DND-41 (cell line): ENCODE measurements around the gene RDH5.

Experiments used
- ATAC-seq: fragments of 200-7000 bp; cut with Tn5 transposase; 3 replicates; pipeline ENCODE4 v1.9.1; 2021; ENCODE audit warnings: low read depth; ENCODE audit not compliant: insufficient read depth
- DNase-seq: peaks from one replicate; pipeline ENCODE4 v3.0.0-alpha.2; 2020
- H2AFZ ChIP-seq: 2 replicates; pipeline ENCODE4 v1.6.0; 2012; ENCODE audit warnings: low read depth, low read length
- H3K27ac ChIP-seq: 2 replicates; pipeline ENCODE4 v1.5.1; 2012; ENCODE audit warnings: low read length, inconsistent platforms
- H3K27me3 ChIP-seq: fragments of 200-600 bp; sonication (generic); 2 replicates; pipeline ENCODE4 v1.6.0; 2012; ENCODE audit warnings: low read length, mild to moderate bottlenecking, inconsistent platforms; ENCODE audit not compliant: insufficient read depth, poor library complexity
- H3K36me3 ChIP-seq: 2 replicates; pipeline ENCODE4 v1.5.1; 2012; ENCODE audit warnings: low read length, inconsistent platforms; ENCODE audit not compliant: insufficient read depth
- H3K4me1 ChIP-seq: 2 replicates; pipeline ENCODE4 v1.5.1; 2012; ENCODE audit warnings: mild to moderate bottlenecking, low read length; ENCODE audit not compliant: insufficient read depth
- H3K4me2 ChIP-seq: 2 replicates; pipeline ENCODE4 v1.6.0; 2012; ENCODE audit warnings: mild to moderate bottlenecking, moderate library complexity, low read length, inconsistent platforms; ENCODE audit not compliant: insufficient read depth
- H3K4me3 ChIP-seq, 2 experiments: fragments of 200-600 bp in 1 of 2; shearing (Covaris generic) in 1 of 2; 2 replicates each; pipeline ENCODE4 v1.5.1; 2012 to 2016; ENCODE audit warnings: inconsistent platforms in 2 of 2, low read length in 2 of 2, mild to moderate bottlenecking in 2 of 2, low read depth in 1 of 2, moderate library complexity in 1 of 2
- H3K79me2 ChIP-seq: 2 replicates; pipeline ENCODE4 v1.6.0; 2012; ENCODE audit warnings: low read length, inconsistent platforms; ENCODE audit not compliant: insufficient read depth
- H3K9ac ChIP-seq: 2 replicates; pipeline ENCODE4 v1.6.0; 2012; ENCODE audit warnings: low read depth, mild to moderate bottlenecking, inconsistent platforms, low read length, moderate library complexity
- H3K9me3 ChIP-seq: 2 replicates; pipeline ENCODE4 v1.5.1; 2012; ENCODE audit warnings: low read length, moderate library complexity, mild to moderate bottlenecking, inconsistent platforms; ENCODE audit not compliant: insufficient read depth, severe bottlenecking
- H4K20me1 ChIP-seq: 2 replicates; pipeline ENCODE4 v1.6.0; 2012; ENCODE audit warnings: low read length; ENCODE audit not compliant: insufficient read depth
- EZH2 ChIP-seq: IDR thresholded peaks from 3 replicates; pipeline ENCODE4 v1.6.1; 2012; ENCODE audit warnings: borderline replicate concordance, low read depth, mild to moderate bottlenecking, moderate library complexity, low read length, inconsistent platforms; ENCODE audit not compliant: severe bottlenecking
- TF ChIP-seq, protein P1 (sequence below): IDR thresholded peaks from 2 replicates; pipeline ENCODE4 v1.5.1; 2012; ENCODE audit warnings: borderline replicate concordance, low read length, moderate library complexity, mild to moderate bottlenecking; ENCODE audit not compliant: poor library complexity, severe bottlenecking; ENCODE audit errors: extremely low read depth

RDH5 gene

DNA sequence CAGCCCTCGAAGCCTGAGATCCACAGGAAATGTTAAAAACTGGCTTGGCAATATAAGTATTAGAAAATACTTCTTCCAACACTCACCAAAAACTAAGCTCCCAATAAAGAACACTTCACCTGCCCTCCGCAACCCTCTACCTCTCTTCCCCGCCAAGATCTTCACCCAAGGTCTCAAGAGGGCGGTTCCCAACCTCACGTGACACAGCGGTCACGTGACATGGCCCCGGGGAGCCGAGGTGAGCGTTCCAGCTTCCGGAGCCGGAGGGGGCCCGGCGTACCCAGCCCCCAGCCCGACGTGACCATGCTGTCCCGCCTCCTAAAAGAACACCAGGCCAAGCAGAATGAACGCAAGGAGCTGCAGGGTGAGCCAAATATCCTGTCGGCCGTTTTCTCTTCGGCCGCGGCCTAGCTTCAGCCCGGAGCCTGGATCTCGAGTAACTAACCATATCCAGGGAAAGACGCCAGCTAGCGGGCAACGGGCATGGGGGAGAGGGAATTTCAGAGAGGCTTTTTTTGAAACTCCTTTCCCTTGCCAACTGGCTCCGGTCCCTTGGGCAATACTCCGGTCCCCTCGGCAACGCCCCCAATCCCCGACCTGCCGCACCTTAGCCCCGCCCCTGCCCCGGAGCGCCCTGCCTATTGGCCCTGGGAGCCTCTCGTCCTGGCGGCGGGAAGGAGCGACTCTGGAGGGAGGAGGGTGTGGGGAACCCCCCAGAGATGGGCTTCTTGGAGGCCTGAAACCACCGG lies 4.2 kb upstream of the RDH5 start, which contains the start of gene BLOC1S1:
Gene BLOC1S1 (plus strand): TSS at position 214 of the 749 bp plus-strand sequence. CDS start 6 bp downstream, at position 220.
- Histone ChIP-seq H3K27me3 (no peaks in the 10 kb centered on the region), H3K36me3 (peaks cover 26% of the 10 kb centered on the region), H3K27ac (peak within 1 kb of the TSS; percentile 79), H3K79me2 (peaks cover 24% of the 10 kb centered on the region), H3K4me2 (peak within 1 kb of the TSS; percentile 97), H3K9ac (peak within 1 kb of the TSS; percentile 70), H3K9me3 (no peaks in the 10 kb centered on the region), H4K20me1 (no peaks in the 10 kb centered on the region), H3K4me3 (peak within 1 kb of the TSS; percentile 40 to 70), H2AFZ (peak within 1 kb of the TSS; percentile 94), H3K4me1 (peaks cover 31% of the 10 kb centered on the region)
- TF ChIP-seq EZH2 = no peak
- DNase-seq (peak; percentile 94), ATAC-seq (peak; percentile 95)

DNA sequence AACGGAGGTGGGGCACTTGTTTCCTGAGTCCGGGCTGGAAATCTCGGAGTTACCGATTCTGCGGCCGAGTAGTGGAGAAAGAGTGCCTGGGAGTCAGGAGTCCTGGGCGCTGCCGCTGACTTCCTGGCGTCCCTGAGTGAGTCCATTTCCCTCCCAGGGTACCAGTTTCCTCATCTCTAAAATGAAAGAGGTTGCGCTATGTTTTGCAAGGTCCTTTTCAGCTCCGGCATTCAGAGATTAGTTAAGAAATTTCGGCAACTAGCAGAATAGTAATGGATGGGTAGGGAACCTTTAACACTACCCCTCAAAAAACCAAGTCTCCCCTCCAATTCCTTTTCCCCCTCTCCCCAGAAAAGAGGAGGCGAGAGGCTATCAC lies 3.6 kb upstream of the RDH5 start:
- TF ChIP-seq, protein P1, sequence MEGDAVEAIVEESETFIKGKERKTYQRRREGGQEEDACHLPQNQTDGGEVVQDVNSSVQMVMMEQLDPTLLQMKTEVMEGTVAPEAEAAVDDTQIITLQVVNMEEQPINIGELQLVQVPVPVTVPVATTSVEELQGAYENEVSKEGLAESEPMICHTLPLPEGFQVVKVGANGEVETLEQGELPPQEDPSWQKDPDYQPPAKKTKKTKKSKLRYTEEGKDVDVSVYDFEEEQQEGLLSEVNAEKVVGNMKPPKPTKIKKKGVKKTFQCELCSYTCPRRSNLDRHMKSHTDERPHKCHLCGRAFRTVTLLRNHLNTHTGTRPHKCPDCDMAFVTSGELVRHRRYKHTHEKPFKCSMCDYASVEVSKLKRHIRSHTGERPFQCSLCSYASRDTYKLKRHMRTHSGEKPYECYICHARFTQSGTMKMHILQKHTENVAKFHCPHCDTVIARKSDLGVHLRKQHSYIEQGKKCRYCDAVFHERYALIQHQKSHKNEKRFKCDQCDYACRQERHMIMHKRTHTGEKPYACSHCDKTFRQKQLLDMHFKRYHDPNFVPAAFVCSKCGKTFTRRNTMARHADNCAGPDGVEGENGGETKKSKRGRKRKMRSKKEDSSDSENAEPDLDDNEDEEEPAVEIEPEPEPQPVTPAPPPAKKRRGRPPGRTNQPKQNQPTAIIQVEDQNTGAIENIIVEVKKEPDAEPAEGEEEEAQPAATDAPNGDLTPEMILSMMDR = no peak
- peak overlapping the region; percentile 70 for H3K9ac ChIP-seq
- peak; percentile 55 for ATAC-seq

DNA sequence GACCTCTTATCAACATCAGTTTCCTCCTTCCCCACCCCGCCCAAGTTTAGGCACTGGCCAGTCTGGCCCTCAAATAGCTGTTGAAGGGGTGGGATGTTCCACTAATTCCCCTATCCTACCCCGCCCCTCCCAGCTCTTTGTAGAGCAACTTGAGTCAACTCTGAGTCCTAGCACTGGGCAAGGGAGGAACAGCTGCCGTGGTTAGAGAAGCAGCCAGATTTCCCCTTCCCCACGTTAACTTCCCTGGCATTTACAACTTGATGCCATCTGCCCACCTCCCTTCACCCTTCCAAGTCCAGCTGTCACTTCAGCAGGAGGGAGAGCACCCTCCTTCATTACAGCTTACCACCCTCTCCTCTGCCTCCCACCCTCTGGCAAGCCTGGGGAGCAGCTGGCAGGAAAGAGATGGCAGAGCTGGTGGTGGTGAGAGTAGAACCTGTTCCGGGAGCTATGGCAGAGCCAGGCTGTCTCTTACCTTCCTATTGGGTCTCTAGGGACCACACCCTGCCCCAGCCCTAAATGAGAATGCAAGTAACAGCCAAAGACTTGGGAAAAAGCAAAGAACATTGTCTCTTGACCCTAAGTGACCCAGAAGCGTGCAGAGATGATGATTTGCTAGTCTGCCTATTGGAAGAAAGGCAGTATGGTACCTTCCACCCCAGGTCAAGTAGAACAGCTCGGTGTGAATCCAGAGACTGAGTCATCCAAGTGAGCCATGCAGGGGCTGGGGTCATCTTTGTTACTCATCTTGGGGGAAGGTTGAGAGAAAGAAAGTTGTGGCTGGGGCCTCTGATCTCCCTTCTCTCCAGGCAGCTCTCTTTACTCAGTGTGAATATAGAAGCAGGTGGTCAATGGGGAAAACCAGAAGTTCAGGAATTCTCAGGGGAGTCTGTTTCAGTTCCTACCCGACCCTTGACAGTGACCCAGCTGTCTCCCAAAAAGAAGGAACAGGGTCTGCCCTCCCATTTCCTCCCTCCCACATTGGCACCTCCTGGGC lies 2.9 kb upstream of the RDH5 start:
- DNase-seq (no peak), ATAC-seq (no peak)
- peaks cover 24% of the 10 kb centered on the region for H3K79me2 ChIP-seq
- H3K4me1 ChIP-seq = peaks cover 31% of the 10 kb centered on the region
- H3K36me3 ChIP-seq = peaks cover 35% of the 10 kb centered on the region
- peak overlapping the region; percentile 40 to 70; a peak in 3 of 4 replicates for H3K4me3 ChIP-seq
- H3K27me3 ChIP-seq = no peaks in the 10 kb centered on the region
- H4K20me1 ChIP-seq = no peaks in the 10 kb centered on the region
- H3K9ac ChIP-seq = peak overlapping the region; percentile 70
- peak overlapping the region; percentile 94; the same call in 1 of the 2 replicates for H2AFZ ChIP-seq
- no peak for TF ChIP-seq EZH2
- TF ChIP-seq, protein P1 = no peak
- peak overlapping the region; percentile 97 for H3K4me2 ChIP-seq
- no peaks in the 10 kb centered on the region for H3K9me3 ChIP-seq
- peak overlapping the region; percentile 79 for H3K27ac ChIP-seq

More for the DNA sequence above, 3.6 kb upstream of the RDH5 start:
- Histone ChIP-seq H3K9me3 (no peaks in the 10 kb centered on the region), H3K79me2 (peaks cover 24% of the 10 kb centered on the region), H3K4me2 (peak overlapping the region; percentile 97), H2AFZ (peak overlapping the region; percentile 94), H3K36me3 (peaks cover 32% of the 10 kb centered on the region), H4K20me1 (no peaks in the 10 kb centered on the region), H3K4me3 (peak overlapping the region; percentile 40 to 70), H3K27ac (peak overlapping the region; percentile 79), H3K27me3 (no peaks in the 10 kb centered on the region), H3K4me1 (peaks cover 31% of the 10 kb centered on the region)
- no peak for DNase-seq
